Esophagus squamous epithelium (tissue), 4 donors: ENCODE data around the gene COMMD1.

ENCODE experiments used
- CTCF ChIP-seq, 6 experiments: fragments of 450-650 bp in 4 of 6; fragments of 200-600 bp in 2 of 6; sonication (generic) in 2 of 6; IDR thresholded peaks; one replicate each; pipeline ENCODE4 v1.5.1; 2016 to 2019; ENCODE audit warnings: antibody characterized with exemption in 6 of 6, mild to moderate bottlenecking in 4 of 6, moderate library complexity in 4 of 6
- POLR2A ChIP-seq, 4 donors: fragments of 450-650 bp; IDR thresholded peaks; one replicate each; pipeline ENCODE4 v1.6.1; 2017; ENCODE audit warnings: antibody characterized with exemption in 4 of 4, mild to moderate bottlenecking in 4 of 4, moderate library complexity in 3 of 4

DNA sequence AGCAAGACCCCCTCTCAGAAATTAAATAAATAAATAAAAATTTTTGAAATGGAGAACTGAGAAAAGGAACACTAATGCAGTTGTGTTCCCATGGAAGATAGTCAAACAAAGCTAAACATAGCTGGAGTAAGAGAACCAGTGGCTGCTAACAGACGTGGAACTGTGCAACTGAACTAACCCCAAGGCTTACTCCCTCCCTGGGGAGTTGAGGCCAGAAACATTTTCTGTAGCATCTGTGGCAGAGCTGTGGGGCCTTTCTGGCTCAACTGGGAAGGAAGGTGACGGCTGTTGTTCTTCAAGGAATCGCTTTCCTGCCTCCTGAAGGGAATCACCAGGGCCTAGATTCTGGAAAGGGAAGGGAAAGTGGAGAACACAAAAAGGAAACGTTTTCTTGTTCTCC, 236.6 kb downstream of the COMMD1 start:
- TF ChIP-seq CTCF (IDR thresholded peaks at IDR 0.05) (no peak), POLR2A (IDR thresholded peaks at IDR 0.05) (no peak)
